ENCODE data around the gene NRP2.

DNA sequence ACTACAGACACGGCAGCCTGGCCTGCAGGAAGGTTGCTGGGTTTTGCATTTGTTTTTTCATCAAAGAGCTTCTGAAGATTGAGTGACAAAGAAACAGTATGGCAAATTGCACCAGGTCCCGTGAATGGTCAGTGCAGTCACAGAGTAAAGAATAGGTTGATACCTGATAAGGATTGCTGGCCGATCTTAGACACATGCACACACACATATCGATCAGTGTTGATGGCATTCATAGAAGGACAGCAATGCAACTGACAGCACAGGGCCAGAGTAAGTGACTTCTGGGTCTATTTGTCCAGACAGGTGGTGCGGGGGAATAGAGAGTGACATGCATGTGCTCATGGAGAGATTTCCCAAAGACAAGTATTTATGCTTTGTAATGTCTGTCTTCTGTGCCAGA lies 42.8 kb downstream of the NRP2 start:
- TF ChIP-seq POLR2A (IDR thresholded peaks at IDR 0.05) (no peak), CTCF (IDR thresholded peaks at IDR 0.05 in 8 of 11, conservative IDR thresholded peaks at IDR 0.05 in 3 of 11) (no peak)
